HG03097 (cell line): ENCODE measurements around the gene BTRC.
"Not testable (repeated sequence)": the region's sequence is repeated elsewhere in the genome, so short reads cannot be mapped to it uniquely, and the experiment has no call there.

ENCODE experiments used
- ATAC-seq: cut with Tn5 transposase; IDR thresholded peaks from one replicate; pipeline ENCODE4 v1.9.1; 2021; ENCODE audit not compliant: unreplicated experiment, low FRiP score

The BTRC gene

DNA sequence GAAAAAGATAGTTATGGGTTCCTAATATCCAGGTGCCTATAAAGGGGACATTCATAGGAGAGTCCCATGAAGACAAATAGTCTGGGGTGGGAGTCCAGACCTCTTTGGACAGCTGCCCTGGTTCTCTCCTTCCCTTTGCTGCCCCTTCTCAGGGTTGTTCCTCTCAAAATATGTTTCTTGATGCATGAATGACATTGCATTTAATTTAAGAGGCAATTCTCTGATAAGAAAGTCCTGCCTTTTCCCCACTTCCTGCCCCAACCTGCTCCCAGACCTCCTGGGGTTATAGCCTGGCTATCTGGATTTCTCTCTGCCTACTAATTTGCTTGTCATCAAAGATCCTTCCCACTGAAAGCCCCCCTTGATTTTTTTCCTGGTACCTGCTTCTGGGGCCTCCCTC lies 12.5 kb upstream of the BTRC start:
- ATAC-seq, result no peak

DNA sequence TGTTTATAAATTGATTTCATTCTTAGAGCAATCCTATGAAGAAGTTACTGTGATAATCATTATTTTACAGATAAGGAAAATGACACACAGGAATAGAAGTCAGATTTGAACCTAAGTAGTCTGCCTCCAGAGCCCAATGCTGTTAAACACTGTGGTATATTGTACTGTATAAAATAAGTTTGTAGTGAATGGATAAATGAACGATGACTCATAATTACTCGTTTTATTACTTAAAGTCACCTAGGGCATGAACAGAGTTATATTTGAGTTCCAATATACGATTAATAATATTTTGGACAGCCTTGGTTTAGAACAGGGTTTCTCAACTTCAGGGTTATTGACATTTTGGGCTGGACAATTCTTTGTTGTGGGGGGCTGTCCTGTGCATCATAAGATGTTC lies 7.8 kb upstream of the BTRC start:
- ATAC-seq, result no peak

DNA sequence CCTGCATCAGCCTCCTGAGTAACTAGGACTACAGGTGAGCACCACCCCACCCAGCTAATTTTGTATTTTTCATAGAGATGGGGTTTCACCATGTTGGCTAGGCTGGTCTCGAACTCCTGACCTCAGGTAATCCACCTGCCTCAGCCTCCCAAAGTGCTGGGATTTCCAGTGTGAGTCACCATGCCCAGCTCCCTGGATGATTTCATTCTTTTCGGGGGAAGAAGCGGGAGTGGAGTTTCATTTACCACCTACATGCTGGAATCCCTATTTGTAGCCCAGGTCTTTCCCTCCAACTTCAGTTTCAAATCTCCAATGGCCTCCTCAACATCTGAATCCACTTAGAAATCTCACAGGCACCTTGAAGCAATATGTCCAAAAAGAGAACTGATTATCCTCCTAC lies 2.9 kb upstream of the BTRC start:
- ATAC-seq, result no peak

DNA sequence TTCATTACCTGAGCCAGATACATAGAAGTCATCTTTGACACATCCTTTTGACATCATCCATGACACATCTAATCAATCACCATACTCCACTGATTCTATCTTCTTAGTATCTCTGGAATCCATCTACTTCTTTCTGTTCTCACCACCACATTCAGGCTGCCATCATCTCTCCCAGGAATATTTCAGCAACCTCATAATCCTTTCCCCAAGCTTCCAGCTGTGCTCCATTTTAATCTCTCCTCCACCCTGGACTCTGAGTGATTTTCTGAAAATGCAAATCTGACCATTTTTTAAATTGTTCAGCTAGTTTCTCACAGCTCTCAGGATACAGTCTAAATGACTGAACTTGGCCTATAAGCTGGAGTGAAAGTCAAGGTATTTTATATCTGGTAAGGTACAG lies 2.5 kb upstream of the BTRC start:
- ATAC-seq, result no peak

DNA sequence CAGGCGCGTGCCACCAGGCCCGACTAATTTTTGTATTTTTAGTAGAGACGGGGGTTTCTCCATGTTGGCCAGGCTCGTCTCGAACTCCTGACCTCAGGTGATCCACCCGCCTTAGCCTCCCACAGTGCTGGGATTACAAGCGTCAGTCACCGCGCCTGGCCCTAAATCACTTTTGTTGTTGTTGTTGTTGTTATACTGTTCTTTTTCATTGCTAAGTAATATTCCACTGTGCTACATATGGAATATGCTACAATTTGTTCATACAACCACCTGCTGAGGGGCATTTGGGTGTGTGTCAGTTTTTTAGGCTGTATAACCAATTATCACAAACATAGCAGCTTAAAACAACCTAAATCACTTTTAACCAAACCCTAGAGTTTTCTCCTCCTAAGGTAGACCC lies 1.1 kb upstream of the BTRC start:
- not testable (repeated sequence) for ATAC-seq

DNA sequence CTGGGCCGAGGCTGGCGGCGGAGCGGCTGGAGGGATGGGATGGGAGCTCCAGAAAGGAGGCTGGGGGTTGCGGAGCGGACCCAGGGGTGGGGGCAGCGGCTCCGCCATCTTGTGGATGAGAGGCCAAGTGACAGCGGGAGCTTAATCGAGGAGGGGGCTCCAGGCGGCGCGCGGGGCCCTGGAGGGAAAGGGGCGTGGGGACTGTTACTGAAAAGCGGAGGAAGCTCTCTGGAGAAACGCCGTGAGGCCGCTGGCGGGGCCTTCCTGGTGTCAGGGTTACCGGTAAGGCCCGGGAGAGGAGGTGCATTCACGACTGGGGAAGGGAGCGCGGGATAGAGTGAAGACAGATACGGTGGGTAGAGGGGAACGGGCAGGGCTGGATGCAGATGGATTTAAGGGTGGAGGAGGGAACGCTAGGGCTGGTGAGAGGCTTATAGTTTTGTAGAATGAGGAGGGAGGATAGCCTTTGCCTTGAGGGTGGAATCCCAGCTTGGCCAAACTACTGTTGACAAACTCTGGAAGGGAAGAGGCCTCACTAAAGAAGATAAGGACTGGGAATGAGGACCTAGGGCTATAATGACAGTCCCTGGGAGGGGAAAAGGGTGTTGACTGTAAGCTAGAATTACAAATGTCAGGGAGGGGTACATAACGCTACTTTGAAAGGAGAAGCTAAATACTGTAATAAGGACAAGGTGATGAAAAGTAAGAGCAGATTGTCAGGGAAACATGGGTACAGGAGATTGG lies 535 bp downstream of the BTRC start:
- peak; percentile 17 for ATAC-seq

DNA sequence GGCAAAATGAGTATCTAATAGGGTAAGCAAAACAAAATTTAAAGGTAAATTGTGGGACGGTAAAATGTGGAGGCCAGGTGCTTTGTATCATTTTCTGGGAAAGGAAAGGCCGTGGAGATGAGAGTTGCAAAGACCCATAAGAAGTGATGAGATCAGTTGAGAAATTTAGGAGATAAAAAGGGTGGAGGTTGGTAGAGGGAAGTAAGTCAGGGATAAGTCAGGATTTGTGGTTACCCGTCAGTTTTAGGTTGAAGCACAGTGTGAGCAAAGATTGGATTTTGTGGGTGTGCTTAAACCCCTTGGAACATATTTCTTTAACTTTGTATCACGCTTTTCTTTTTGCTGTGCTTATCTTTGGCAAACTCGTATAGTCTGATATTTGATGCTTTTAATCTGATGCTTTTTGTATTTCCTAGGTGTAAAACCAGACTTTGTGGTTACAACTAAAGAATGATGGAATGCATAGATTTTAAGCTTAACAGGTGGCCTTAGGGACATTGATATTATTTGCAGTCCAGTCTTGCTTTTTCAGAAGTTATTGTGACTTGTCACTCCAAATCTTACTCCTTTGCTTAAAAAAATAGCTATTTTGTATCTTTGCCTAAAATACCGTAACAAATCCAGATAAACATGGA lies 1.2 kb downstream of the BTRC start:
- ATAC-seq, result no peak

DNA sequence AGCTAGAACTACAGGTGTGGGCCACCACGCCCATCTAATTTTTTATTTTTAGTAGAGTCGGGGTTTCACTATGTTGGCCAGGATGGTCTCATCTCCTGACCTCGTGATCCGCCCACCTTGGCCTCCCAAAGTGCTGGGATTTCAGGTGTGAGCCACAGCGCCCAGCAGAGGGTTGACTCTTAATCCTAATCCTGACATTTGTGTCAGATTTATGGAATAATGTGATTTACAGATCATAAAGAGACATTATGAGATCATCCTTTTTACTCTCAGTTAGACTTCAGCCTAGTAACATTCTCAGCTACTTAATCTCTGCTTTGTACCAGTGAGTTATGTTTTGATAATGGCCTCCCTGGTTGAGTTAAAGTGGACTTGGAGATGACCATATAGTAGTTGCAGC lies 2.2 kb downstream of the BTRC start:
- ATAC-seq, result no peak

DNA sequence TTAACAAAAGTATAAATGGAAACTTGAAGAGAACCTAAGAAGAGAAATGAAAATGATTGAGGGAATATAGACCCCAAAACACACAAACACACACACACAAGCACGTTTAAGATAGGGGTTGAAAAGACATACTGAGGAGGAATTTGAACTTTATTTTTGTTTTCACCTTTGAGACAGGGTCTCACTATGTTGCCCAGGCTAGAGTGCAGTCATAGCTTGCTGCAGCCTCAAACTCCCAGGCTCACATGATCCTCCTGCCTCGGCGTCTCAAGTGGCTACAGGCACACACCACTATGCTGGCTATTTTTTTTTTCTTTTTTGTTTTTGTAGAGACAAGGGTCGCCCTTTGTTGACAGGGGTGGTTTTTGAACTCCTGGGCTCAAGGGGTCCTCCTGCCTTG lies 4.0 kb downstream of the BTRC start:
- no peak for ATAC-seq

DNA sequence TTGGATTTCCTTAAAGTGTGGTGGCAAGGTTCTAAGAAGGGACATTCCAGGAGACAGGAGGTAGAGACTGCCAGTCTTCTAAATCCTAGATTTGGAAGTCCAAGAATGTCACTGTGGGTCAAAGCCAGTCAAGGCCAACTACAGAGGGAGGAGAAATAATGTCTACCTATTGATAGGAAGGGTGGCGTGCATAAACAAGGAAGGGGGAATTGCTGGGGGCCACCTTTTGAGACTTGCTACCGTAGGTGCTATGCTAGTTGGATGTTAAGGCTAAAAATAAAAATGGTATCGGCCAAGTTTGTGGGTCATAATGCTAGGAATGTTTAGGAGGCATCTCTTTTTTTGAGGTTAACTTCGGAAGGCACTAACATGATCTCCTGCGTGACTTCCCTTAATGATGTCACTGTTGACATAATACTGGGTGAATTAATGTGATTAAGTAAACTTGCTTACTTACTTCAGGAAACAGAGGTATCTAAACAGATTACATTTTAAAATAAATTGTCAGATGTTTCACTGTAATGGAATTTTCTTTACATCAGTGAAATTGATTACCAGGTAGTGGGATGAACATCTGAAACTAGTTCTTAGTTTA lies 4.8 kb downstream of the BTRC start:
- ATAC-seq, result no peak

DNA sequence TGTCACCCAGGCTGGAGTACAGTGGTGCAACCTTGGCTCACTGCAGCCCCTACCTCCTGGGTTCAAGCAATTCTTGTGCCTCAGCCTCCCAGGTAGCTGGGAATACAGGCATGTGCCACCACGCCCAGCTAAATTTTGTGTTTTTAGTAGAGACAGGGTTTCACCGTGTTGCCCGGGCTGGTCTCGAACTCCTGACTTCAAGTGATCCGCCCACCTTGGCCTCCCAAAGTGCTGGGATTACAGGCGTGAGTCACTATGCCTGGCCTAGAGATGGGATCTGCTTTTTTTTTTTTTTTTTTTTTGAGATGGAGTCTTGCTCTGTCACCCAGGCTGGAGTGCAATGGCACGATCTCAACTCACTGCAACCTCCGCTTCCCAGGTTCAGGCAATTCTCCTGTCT lies 6.1 kb downstream of the BTRC start:
- ATAC-seq, result not testable (repeated sequence)

DNA sequence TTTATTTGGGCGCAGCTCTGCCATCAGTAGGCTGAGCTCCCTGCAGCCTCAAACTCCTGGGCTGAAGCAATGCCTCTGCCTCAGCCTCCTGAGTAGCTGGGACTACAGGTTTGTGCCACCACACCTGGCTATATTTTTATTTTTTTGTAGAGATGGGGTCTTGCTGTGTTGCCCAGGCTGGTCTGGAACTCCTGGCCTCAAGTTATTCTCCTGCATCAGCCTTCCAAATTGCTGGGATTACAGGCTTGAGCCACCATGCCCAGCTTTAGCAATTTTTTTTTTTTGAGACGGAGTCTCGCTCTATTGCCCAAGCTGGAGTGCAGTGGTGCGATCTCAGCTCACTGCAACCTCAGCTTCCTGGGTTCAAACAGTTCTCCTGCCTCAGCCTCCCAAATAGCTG lies 6.9 kb downstream of the BTRC start:
- not testable (repeated sequence) for ATAC-seq

DNA sequence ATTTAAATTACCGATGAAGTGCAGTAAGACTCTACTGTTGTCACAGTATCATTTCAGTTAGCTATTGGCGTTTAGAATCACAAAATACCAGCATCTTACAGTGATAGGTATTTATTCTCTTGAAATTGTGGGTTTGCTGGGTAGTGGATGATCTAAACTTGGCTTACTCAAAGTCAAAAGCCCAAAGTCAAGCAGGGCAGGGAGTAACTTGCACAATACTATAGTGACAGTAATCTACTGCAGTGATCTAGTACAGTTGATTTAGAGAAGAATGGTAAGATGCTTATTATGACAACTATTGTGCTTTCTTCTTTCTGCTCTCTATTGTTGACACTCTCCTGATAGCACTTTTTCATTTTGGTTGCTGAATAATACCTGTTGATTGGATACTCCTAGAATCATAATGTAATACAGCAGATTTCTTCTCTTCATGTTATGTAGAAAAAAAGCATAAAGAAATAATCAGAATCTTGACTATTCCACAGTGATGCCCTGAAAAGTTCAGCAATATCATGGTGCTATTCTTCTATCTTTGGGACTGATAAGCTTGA lies 10.0 kb downstream of the BTRC start:
- no peak for ATAC-seq

DNA sequence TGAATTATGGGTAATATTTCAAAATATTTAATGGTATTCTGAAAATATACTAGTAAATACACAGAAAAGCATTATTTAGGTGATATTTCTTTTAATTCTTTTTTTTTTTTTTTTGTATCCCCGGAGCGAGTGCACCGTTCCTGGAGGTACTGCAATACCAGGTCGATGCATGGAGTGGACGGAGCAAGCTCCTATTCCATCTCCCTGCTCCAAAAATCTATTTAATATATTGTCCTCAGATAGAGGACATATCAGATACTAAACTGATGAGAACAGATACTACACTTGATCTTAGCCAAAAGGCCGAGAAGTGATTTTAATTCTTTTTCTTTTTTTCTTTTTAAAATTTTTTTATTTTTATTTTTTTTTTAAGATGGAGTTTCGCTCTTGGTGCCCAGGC lies 10.8 kb downstream of the BTRC start:
- ATAC-seq, result no peak

DNA sequence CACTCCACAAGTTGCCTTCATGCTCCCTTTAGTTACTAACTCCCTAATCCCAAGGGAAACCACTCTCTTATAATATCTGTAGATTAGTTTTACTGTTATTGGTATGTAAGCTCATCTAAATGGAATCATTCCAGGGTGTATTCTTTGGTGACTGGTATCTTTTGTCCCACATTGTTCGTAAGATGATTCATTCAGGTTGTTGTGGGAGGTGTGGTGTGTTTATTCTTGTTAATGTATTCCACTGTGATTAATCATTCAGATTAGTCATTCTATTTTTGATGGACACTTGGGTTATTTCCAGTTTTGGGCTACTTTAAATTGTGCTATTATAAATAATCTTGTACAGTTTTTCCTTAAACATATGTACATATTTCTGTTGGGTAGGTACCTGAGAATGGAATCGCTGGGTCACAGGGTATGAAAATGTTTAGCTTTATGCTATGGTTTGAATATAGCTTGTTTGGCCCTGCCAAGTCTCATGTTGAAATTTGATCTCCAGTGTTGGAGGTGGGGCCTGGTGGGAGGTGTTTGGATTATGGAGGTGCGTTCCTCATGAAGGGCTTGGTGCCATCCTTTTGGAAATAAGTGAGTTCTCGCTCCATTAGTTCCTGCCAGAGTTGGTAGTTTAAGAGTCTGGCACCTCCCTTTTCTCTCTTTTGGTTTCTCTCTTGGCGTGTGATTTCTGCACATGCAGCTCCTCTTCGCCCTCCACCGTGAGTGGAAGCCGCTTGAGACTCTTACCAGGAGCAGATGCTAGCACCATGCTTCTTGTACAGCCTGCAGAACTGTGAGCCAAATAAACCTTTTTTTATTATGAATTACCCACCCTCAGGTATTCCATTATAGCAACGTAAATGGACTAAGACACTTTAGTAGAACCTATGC lies 13.8 kb downstream of the BTRC start:
- no peak for ATAC-seq

DNA sequence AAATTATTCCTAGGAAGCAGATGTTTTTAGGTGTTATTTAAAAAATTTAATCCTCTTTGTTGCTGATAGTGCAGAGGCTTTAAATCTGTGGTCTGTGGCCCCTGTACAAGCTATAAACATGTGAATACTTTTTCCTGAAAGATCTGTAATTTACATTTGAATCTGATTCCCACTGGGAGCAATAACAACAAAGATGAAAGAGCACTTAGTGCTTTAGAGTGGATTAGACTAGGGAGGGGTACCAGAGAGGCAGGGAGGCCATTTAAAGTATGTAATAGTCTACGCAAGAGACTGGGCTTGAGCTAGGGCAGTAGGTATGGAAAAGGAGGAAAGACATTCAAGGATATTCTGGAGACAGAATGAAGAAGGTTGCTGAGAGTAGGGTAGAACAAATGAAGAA lies 19.1 kb downstream of the BTRC start:
- no peak for ATAC-seq

DNA sequence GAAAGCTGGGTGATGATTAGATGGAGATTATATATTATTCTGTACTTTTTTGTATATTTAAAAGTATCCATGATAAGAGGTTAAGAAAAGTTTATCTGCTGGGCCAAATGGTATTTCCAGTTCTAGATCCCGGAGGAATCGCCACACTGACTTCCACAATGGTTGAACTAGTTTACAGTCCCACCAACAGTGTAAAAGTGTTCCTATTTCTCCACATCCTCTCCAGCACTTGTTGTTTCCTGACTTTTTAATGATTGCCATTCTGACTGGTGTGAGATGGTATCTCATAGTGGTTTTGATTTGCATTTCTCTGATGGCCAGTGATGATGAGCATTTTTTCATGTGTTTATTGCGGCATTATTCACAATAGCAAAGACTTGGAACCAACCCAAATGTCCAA lies 20.0 kb downstream of the BTRC start:
- not testable (repeated sequence) for ATAC-seq

DNA sequence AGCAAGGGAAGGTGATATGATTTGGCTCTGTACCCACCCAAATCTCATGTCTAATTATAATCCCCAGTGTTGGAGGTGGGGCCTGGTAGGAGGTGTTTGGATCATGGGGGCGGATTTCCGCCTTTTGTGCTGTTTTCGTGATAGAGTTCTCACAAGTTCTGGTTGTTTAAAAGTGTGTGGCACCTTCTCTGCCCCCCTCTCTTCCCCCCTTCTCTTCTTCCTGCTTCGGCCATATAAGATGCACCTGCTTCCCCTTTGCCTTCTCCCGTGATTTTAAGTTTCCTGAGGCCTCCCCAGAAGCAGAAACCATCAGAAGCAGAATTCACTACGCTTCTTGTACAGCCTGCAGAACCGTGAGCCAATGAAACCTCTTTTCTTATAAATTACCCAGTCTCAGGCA lies 21.1 kb downstream of the BTRC start:
- no peak for ATAC-seq

DNA sequence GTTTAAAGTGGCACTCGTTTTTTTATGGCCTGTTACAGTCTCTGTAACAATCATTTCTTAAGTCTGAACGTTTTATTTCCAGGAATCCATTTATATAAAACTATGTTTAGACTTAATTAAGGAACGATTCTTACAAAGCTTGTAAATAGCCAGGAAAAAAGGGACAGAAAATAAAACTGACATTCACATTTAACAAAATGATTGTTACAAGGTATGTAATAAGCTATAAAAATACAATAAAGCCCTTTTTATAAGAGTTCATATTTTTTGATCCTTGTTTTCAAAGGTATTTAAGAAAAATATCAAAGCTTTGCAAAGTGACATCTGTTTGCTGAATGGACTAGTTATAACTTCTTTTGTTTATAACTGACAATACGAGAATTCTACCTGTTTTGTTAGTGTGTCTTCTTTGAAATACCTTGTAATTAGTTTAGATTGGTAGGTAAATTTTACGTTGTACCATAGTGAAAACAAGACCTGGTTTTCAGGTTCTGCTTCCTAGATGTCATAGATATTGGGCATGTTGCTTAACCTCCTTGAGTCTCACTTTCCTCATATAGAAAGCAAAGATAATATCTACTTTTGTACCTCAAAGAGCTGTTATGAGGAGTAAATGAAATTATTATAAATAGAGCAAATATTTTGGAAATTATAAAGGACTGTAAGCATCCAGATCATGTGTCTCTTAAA lies 25.8 kb downstream of the BTRC start:
- ATAC-seq, result no peak

DNA sequence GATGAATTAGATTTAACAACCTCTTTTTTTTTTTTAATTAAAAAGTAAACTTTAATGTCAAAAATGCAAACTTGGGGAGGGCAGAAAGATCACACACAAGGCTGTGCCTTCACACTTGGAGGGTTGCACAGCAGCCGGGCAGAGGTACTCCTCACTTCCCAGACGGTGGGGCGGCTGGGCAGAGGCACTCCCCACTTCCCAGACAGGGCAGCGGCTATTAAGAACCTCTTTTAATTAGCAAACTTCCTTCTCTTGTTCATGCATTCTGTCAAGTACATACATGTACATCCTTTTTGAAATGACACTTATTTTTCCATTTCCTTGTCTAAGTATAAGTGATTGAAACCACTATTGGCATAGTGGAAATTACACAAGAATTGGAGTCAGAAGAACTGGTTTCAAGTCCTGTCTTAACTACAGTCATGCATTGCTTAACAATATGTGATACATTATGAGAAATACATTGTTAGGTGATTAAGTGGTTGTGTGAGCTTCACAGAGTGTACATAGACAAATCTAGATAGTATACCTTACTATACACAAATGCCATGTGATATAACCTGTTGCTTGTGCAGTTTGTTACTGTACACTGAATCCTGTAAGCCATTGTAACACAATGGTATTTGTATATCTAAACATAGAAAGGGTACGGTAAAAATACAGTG lies 26.5 kb downstream of the BTRC start:
- ATAC-seq, result no peak
